GM12873 (cell line): ENCODE measurements around the gene CELF1.
A peak's percentile ranks its signal among the peaks of the same experiment; 100 is the strongest.

Experiments used
- TF ChIP-seq, protein P1 (sequence below): IDR thresholded peaks from 2 replicates; pipeline ENCODE4 v1.5.1; 2012; ENCODE audit warnings: low read depth, mild to moderate bottlenecking, moderate library complexity, low read length, control low read depth; ENCODE audit not compliant: insufficient read depth; ENCODE audit errors: missing control alignments

Gene CELF1

DNA sequence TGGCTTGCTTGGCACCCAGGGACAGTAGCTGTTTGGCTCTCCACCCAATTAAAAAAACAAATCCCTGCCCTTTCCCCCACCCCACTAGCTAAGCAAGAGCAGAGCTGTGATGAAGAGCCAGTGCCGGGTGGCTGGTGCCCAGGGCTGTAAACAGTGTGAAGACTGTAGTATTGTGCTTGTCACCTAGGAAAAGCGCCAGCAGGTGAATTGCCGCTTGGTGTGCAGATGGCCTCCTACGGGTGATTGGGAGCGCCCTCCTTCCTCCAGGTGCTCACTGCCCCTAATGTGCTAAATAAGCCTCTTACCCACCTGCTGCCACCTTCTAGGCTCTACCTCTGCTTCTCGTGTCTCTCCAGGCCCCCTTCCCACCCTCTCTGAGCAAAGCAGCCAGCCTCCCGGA, 85.6 kb downstream of the CELF1 start:
- TF ChIP-seq, protein P1, sequence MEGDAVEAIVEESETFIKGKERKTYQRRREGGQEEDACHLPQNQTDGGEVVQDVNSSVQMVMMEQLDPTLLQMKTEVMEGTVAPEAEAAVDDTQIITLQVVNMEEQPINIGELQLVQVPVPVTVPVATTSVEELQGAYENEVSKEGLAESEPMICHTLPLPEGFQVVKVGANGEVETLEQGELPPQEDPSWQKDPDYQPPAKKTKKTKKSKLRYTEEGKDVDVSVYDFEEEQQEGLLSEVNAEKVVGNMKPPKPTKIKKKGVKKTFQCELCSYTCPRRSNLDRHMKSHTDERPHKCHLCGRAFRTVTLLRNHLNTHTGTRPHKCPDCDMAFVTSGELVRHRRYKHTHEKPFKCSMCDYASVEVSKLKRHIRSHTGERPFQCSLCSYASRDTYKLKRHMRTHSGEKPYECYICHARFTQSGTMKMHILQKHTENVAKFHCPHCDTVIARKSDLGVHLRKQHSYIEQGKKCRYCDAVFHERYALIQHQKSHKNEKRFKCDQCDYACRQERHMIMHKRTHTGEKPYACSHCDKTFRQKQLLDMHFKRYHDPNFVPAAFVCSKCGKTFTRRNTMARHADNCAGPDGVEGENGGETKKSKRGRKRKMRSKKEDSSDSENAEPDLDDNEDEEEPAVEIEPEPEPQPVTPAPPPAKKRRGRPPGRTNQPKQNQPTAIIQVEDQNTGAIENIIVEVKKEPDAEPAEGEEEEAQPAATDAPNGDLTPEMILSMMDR: no peak

DNA sequence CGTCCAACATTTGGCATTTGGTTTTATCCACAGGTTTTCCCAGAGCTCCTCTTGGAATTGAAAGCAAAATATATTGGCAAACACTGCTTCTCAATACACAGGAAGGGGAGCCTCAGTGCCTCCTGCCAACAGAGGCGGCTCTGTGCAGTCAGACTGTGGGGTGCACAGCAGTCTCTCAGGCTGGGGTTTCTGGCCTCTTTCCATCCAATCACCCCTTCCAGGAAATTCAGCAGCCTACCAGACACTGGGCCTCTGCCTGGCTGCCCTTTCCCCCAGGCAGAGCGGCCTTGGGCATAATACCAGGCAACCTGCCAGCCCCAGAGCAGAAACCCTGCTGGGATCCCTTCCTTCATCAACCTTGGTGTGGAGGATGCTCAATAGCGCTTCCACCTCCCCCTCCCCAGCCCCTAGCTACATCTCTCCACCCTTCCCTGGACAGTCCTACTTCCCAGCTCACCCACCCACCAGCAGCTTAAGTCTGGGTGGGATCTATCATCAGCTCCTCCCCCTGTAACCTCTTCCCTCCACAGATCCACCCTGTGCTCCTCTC, 86.2 kb downstream of the CELF1 start:
- TF ChIP-seq, protein P1: no peak

DNA sequence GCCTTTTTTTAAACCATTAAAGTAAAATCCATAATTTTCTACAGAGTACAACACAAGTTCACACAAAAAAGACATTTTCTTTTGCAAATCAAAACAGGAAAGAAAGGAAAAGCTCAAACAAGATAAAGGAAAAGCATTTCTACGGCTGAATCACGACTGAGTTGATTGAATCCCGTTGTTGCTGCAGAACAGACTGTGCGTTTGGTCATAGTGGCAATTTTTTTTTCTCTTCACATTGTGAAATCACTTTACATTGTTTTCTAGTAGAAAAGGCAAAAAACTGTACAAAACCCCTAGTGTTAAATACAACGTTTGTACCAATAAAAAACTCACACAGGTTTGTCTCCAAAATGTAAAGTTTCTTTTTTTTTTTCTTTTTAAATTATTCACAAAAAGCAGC, 86.7 kb downstream of the CELF1 start:
- TF ChIP-seq, protein P1: no peak

DNA sequence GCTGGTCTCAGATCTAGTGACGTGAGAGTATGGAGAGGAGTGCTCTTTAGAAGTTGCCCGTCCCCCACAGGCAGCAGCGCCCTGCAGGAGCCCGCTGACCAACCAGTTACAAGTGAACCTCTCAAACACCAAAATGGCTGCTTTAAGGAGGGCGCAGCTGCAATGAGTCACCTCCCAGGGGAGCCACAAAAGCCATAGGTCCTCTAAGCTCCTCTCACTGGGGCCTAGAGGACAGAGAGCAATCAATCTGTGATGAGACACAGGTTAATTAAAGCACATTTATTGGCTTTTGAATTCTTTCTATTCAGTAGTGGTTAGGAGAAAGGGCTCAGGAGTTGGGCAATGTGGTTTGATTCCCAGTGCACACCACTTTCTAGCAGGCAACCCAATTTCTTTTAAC, 88.4 kb downstream of the CELF1 start:
- TF ChIP-seq, protein P1: no peak

DNA sequence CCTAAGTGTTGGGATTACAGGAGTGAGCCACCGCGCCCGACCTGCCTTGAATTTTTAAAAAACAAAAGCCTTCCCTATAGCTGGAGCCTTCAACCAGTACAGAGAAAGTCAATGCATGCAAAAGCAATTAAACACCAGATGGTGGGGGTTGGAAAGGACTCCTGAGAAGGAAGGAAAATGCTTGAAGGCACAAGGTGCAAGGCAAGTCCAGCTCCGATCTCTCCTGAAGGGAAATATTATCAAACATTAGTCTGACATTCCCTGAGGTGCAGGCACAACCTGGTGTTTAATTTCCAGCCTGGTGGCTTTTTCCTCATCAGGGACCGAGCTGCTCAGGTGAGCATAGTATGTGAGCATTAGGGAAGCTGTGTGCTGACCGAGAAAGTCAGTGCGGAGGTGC, 91.1 kb downstream of the CELF1 start:
- TF ChIP-seq, protein P1: no peak

DNA sequence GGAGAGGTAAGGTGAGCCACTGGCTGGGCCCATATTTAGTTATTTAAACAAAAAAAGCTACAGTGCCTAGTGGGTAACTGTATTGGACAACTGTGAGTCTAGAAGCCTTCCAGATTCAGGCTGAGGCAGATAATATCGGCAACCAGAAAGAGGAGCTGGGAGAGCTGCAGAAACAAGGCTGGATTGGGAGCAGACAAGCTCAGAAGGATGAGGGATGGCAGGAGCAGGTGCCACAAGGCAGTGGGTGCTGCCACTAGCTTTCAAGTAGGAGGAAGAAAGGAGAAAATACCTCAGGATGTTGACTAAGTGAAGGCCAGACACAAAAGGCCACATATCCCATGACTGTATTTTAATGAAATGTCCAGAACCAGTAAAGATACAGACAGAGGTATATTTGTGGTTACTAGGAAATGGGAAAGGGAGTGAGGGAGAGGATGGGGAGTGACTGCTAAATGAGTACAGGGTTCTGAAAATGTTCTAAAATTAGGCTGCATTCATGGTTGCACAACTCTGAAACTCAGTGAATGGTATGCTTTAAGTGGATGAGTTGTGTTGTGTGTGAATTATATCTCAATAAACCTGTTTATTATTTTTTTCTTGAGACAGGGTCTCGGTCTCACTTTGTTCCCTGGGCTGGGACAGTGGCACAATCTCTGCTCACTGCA, 92.2 kb downstream of the CELF1 start:
- TF ChIP-seq, protein P1: no peak

DNA sequence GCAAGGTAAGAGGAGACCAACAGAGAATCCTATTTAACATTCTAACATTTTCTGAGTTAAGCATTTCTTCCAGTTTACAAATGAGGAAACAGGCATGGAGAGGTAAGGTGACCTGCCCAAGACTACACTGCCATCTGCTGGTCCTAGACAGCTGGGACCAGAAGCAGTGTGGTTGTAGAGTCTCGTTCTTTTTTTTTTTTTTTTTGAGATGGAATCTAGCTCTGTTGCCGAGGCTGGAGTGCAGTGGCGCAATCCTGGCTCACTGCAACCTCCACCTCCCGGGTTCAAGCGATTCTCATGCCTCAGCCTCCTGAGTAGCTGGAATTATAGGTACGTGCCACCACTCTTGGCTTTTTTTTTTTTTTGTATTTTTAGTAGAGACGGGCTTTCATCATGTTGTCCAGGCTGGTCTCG, 98.7 kb downstream of the CELF1 start:
- TF ChIP-seq, protein P1: peak; percentile 89
